ENCODE data around the gene CDKAL1. TPM values are rescaled to one million over a fixed set of nuclear protein-coding genes. Genes with fewer than 3 reads are reported as not detected.

The CDKAL1 gene
- polyA plus RNA-seq, 2 of the 4 experiments (the other 2 are of a cell fraction), result 4.7 to 8.3 TPM

DNA sequence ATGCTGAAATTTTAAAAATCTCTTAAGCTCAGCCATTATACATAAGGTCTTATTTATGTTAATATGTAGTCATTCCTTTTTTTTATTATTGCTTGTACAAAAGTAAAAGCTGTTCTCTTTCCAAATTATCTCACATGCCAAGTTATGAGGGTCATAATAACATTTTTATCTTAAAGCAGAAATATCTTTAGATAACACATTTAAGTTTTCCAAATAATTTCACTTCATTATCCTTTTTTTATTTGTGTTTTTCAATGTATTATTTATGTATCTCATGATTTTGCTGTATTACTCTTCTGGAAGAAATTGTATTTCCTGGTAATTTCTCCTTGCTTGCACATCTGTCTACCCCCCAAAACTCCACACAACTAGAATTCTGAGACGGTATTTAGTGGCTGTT lies 598.2 kb downstream of the CDKAL1 start:
- H3K9me3 ChIP-seq, result no peaks in the 10 kb centered on the region
- no peak for ATAC-seq
- no peak overlapping the region for H3K4me3 ChIP-seq
- TF ChIP-seq SREBF2 (IDR thresholded peaks at IDR 0.05) (no peak), FOSB (CRISPR knock-in tag; IDR thresholded peaks at IDR 0.05) (no peak), ZC3H11A (IDR thresholded peaks at IDR 0.05) (no peak), SMC3 (IDR thresholded peaks at IDR 0.05) (no peak), NFE2L2 (conservative IDR thresholded peaks at IDR 0.05; ENCODE audit: low read length) (no peak), CBX2 (IDR thresholded peaks at IDR 0.05; ENCODE audit: borderline replicate concordance, low read depth) (no peak), NR3C1 (IDR thresholded peaks at IDR 0.05) (no peak), HOXB5 (CRISPR knock-in tag; IDR thresholded peaks at IDR 0.05) (no peak), POLR2A (IDR thresholded peaks at IDR 0.05; ENCODE audit: low read length) (no peak), HDAC2 (IDR thresholded peaks at IDR 0.05) (no peak), FOSL2 (IDR thresholded peaks at IDR 0.05) (no peak), FOSL2 (CRISPR knock-in tag; IDR thresholded peaks at IDR 0.05) (no peak), TP53 (CRISPR knock-in tag; IDR thresholded peaks at IDR 0.05) (no peak), RCOR1 (IDR thresholded peaks at IDR 0.05; ENCODE audit: low read depth, low read length) (no peak)
- TF ChIP-seq, protein P1, sequence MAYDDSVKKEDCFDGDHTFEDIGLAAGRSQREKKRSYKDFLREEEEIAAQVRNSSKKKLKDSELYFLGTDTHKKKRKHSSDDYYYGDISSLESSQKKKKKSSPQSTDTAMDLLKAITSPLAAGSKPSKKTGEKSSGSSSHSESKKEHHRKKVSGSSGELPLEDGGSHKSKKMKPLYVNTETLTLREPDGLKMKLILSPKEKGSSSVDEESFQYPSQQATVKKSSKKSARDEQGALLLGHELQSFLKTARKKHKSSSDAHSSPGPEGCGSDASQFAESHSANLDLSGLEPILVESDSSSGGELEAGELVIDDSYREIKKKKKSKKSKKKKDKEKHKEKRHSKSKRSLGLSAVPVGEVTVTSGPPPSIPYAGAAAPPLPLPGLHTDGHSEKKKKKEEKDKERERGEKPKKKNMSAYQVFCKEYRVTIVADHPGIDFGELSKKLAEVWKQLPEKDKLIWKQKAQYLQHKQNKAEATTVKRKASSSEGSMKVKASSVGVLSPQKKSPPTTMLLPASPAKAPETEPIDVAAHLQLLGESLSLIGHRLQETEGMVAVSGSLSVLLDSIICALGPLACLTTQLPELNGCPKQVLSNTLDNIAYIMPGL (CRISPR knock-in tag; IDR thresholded peaks at IDR 0.05; ENCODE audit: borderline replicate concordance), result no peak
- TF ChIP-seq, protein P2, sequence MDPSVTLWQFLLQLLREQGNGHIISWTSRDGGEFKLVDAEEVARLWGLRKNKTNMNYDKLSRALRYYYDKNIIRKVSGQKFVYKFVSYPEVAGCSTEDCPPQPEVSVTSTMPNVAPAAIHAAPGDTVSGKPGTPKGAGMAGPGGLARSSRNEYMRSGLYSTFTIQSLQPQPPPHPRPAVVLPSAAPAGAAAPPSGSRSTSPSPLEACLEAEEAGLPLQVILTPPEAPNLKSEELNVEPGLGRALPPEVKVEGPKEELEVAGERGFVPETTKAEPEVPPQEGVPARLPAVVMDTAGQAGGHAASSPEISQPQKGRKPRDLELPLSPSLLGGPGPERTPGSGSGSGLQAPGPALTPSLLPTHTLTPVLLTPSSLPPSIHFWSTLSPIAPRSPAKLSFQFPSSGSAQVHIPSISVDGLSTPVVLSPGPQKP (IDR thresholded peaks at IDR 0.05; ENCODE audit: low read depth, low read length), result no peak
- TF ChIP-seq, protein P3, sequence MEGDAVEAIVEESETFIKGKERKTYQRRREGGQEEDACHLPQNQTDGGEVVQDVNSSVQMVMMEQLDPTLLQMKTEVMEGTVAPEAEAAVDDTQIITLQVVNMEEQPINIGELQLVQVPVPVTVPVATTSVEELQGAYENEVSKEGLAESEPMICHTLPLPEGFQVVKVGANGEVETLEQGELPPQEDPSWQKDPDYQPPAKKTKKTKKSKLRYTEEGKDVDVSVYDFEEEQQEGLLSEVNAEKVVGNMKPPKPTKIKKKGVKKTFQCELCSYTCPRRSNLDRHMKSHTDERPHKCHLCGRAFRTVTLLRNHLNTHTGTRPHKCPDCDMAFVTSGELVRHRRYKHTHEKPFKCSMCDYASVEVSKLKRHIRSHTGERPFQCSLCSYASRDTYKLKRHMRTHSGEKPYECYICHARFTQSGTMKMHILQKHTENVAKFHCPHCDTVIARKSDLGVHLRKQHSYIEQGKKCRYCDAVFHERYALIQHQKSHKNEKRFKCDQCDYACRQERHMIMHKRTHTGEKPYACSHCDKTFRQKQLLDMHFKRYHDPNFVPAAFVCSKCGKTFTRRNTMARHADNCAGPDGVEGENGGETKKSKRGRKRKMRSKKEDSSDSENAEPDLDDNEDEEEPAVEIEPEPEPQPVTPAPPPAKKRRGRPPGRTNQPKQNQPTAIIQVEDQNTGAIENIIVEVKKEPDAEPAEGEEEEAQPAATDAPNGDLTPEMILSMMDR (IDR thresholded peaks at IDR 0.05), result no peak
- TF ChIP-seq, protein P4, sequence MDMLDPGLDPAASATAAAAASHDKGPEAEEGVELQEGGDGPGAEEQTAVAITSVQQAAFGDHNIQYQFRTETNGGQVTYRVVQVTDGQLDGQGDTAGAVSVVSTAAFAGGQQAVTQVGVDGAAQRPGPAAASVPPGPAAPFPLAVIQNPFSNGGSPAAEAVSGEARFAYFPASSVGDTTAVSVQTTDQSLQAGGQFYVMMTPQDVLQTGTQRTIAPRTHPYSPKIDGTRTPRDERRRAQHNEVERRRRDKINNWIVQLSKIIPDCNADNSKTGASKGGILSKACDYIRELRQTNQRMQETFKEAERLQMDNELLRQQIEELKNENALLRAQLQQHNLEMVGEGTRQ (IDR thresholded peaks at IDR 0.05), result no peak
- H3K4me2 ChIP-seq, result no peak overlapping the region
- no peak for DNase-seq (ENCODE audit: low read depth in 1 of 2, low spot score in 1 of 2)
- ChIA-PET CTCF (interaction anchor here (0.6 kb wide), 1 partner anchor 21 kb away, joined by 4 read pairs; no protein-coding TSS in a partner anchor), POLR2A (no interaction called here)
- no peak overlapping the region for H3K27ac ChIP-seq
- no peak for FAIRE-seq
- no peaks in the 10 kb centered on the region for H3K4me1 ChIP-seq
- 78% methylated on average over 1 of the region's 1 CpG for WGBS (ENCODE audit: missing lambda C conversion rate)

DNA sequence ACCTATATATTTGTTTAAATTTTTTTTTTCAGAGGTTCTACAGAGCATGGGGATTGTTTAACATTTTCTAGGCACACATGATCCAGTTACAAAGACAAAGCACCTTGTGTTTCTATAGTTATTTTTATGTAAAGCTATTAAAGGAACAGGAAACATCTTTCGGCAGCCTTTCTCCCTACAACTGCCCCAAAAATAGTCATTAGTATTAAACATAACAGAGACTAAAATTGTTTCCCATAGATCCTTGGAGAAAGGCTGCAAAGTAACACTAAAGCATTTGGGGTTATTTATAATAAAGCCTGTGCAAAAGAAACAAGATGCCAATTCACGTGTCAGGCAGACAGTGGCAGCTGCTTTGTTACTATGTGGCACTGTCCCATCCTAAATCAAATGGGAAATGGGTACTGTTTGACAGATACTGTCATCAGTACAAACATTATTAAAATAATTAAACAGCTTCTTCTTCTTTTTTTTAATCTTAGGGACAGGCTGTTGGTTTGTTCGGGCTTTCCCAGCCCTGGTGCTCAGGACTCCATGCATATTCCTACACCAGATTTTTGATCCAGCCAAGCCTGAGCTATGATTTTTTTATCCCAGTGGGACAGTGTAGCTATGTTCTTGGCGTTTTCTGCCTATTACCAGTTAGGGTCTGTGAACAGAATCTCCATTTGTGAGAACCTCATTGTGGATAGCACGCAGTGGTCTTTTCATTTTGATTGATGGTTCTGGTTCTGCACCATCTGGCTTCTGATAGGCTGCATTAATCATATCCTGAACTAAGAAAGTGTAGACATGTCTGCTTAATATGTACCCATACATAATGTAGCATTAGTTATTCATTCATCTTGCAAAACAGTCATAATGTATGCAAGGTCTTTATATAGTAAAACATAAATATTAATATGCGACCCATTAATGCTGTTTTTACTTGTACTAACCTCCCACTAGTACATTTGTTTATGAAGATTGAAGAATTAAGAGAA lies 598.9 kb downstream of the CDKAL1 start:
- Histone ChIP-seq H3K4me1 (no peaks in the 10 kb centered on the region), H3K9me3 (no peaks in the 10 kb centered on the region), H3K27ac (no peak overlapping the region), H3K4me2 (no peak overlapping the region), H3K4me3 (no peak overlapping the region)
- ChIA-PET POLR2A (no interaction called here), CTCF (interaction anchor here (0.6 to 1.0 kb wide), 2 partner anchors 14 to 21 kb away, joined by 3 to 4 read pairs; no protein-coding TSS in a partner anchor)
- DNase-seq (ENCODE audit: low read depth in 1 of 2, low spot score in 1 of 2), result no peak
- no peak for TF ChIP-seq EP300 (IDR thresholded peaks at IDR 0.05)
- no peak for TF ChIP-seq NPAS2 (CRISPR knock-in tag; IDR thresholded peaks at IDR 0.05; ENCODE audit: borderline replicate concordance)
- no peak for TF ChIP-seq PHF8 (IDR thresholded peaks at IDR 0.05; ENCODE audit: borderline replicate concordance, low read depth)
- TF ChIP-seq, protein P2 (IDR thresholded peaks at IDR 0.05; ENCODE audit: low read depth, low read length), result no peak
- TF ChIP-seq, protein P1 (CRISPR knock-in tag; IDR thresholded peaks at IDR 0.05; ENCODE audit: borderline replicate concordance), result no peak
- no peak for TF ChIP-seq KDM1A (IDR thresholded peaks at IDR 0.05; ENCODE audit: low read depth)
- TF ChIP-seq NFE2L2 (conservative IDR thresholded peaks at IDR 0.05; ENCODE audit: low read length), result no peak
- no peak for TF ChIP-seq FOSL2 (IDR thresholded peaks at IDR 0.05)
- TF ChIP-seq FOSL2 (CRISPR knock-in tag; IDR thresholded peaks at IDR 0.05), result no peak
- no peak for ATAC-seq
- no peak for FAIRE-seq
- WGBS (ENCODE audit: missing lambda C conversion rate), result 87% methylated on average over 6 of the region's 6 CpGs
